ENCODE data around the gene KLHDC1. TPM values are rescaled to one million over a fixed set of nuclear protein-coding genes. Genes with fewer than 3 reads are reported as not detected.
"Not testable (repeated sequence)": the region's sequence is repeated elsewhere in the genome, so short reads cannot be mapped to it uniquely, and the experiment has no call there.

KLHDC1 gene
- total and polyA plus RNA-seq, 2 donors (not counting 1 experiment from before 2014, with no cell fraction given): 3.0 to 11.7 TPM

DNA sequence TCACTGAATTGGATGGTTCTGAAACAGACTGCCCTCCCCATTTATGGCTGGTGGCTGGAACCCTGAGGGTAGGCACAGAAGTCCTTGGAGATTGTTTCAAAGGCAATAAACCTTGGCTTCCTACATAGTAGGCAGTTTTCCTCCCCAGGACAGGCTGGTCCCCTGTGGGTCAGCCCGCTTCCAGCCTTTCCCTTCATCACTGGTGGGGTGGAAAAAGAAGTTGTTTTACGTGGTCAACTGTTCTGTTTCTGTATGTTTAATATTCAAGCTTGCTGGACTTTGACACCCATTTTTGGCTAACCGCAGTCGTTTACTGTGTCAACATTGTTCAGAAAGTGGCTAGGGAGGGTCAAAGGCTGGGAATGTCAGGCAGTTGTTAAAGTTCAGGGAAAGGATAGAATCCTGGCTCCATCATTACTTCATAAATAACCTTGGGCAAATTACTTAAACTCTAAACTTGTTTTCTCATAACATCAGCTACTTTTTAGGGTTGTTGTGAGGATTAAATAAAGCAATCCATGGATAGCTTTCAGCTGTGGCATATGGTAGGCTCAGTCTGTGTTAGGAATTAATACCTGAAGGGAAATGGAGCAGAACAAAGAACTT is 77.4 kb downstream of the KLHDC1 start:
- Mint-ChIP-seq H3K27ac (peak overlapping the region; percentile 32), H3K27me3 (no peaks in the 10 kb centered on the region), H3K9me3 (ENCODE audit: insufficient read depth) (no peaks in the 10 kb centered on the region), H3K4me1 (peaks cover 31% of the 10 kb centered on the region), H3K4me3 (peak overlapping the region; percentile 49)
- Histone ChIP-seq H3K27ac (ENCODE audit: low read length in 2 of 2) (peak overlapping the region; percentile 4 to 62), H3K9me3 (ENCODE audit: control extremely low read depth in 1 of 3, control insufficient read depth in 2 of 3, insufficient read depth in 1 of 3, low read length in 2 of 3) (no peaks in the 10 kb centered on the region), H3K9ac (ENCODE audit: low read length) (no peak overlapping the region), H2AFZ (ENCODE audit: insufficient read depth, low read depth, low read length, poor library complexity, severe bottlenecking) (no peak overlapping the region), H3K4me3 (ENCODE audit: control extremely low read depth in 1 of 5, extremely low read depth in 1 of 5, insufficient read depth in 1 of 5, low read depth in 2 of 5, low read length in 4 of 5) (no peak overlapping the region), H3K4me1 (ENCODE audit: control insufficient read depth in 2 of 2, insufficient read depth in 2 of 2, low read length in 2 of 2) (peaks cover 22 to 29% of the 10 kb centered on the region in 2 donors), H4K20me1 (ENCODE audit: control insufficient read depth, insufficient read depth, low read length, poor library complexity, severe bottlenecking) (peaks cover 15% of the 10 kb centered on the region), H3K36me3 (replicated peaks in 1 of 2; ENCODE audit: control extremely low read depth in 1 of 2, control insufficient read depth in 1 of 2, extremely low read depth in 1 of 2, insufficient read depth in 2 of 2, low read length in 1 of 2) (peaks cover 11 to 19% of the 10 kb centered on the region in 2 experiments), H3K4me2 (replicated peaks; ENCODE audit: low read depth, low read length, poor library complexity, severe bottlenecking) (no peak overlapping the region), H3K27me3 (replicated peaks in 1 of 4; ENCODE audit: control extremely low read depth in 1 of 4, control insufficient read depth in 3 of 4, insufficient read depth in 4 of 4, low read length in 3 of 4) (no peaks in the 10 kb centered on the region), H3K79me2 (ENCODE audit: control insufficient read depth, insufficient read depth, low read length) (peaks cover 33% of the 10 kb centered on the region)
- DNase-seq (no peak), ATAC-seq (ENCODE audit: low read depth) (no peak)
- POLR2A ChIA-PET: interaction anchor here (0.6 to 0.7 kb wide), 2 partner anchors 23 to 184 kb away, joined by 3 to 7 read pairs; no protein-coding TSS in a partner anchor
- intact Hi-C loops (cut with micrococcal nuclease): no loop called here
- TF ChIP-seq, protein P1, sequence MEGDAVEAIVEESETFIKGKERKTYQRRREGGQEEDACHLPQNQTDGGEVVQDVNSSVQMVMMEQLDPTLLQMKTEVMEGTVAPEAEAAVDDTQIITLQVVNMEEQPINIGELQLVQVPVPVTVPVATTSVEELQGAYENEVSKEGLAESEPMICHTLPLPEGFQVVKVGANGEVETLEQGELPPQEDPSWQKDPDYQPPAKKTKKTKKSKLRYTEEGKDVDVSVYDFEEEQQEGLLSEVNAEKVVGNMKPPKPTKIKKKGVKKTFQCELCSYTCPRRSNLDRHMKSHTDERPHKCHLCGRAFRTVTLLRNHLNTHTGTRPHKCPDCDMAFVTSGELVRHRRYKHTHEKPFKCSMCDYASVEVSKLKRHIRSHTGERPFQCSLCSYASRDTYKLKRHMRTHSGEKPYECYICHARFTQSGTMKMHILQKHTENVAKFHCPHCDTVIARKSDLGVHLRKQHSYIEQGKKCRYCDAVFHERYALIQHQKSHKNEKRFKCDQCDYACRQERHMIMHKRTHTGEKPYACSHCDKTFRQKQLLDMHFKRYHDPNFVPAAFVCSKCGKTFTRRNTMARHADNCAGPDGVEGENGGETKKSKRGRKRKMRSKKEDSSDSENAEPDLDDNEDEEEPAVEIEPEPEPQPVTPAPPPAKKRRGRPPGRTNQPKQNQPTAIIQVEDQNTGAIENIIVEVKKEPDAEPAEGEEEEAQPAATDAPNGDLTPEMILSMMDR (IDR thresholded peaks at IDR 0.05): no peak
- TF ChIP-seq EZH2 (IDR thresholded peaks at IDR 0.05; ENCODE audit: borderline replicate concordance, insufficient read depth, low read depth, low read length, poor library complexity, severe bottlenecking): no peak
- CTCF ChIA-PET: interaction anchor here (0.6 to 5.2 kb wide), 3 partner anchors 13 to 136 kb away, joined by 3 to 35 read pairs (median 3); partner anchors contain the start of gene DNAAF2
- WGBS (ENCODE audit: insufficient coverage): 82% methylated on average over 3 of the region's 4 CpGs

- Histone ChIP-seq H3K4me1 (ENCODE audit: control insufficient read depth in 2 of 2, insufficient read depth in 2 of 2, low read length in 2 of 2) (peaks cover 22 to 28% of the 10 kb centered on the region in 2 donors), H3K36me3 (replicated peaks in 1 of 2; ENCODE audit: control extremely low read depth in 1 of 2, control insufficient read depth in 1 of 2, extremely low read depth in 1 of 2, insufficient read depth in 2 of 2, low read length in 1 of 2) (peaks cover 12 to 28% of the 10 kb centered on the region in 2 experiments), H3K79me2 (ENCODE audit: control insufficient read depth, insufficient read depth, low read length) (peaks cover 33% of the 10 kb centered on the region), H4K20me1 (ENCODE audit: control insufficient read depth, insufficient read depth, low read length, poor library complexity, severe bottlenecking) (peaks cover 15% of the 10 kb centered on the region)
- CTCF ChIA-PET: interaction anchor here (0.7 to 1.0 kb wide), 2 partner anchors 12 to 137 kb away, joined by 3 read pairs; partner anchors contain the start of gene DNAAF2
- Mint-ChIP-seq H3K4me1 (peaks cover 31% of the 10 kb centered on the region), H3K27ac (peak overlapping the region; percentile 17)
- H2AFZ ChIP-seq (ENCODE audit: insufficient read depth, low read depth, low read length, poor library complexity, severe bottlenecking); H3K9ac ChIP-seq (ENCODE audit: low read length); ATAC-seq (ENCODE audit: low read depth); H3K4me3 ChIP-seq (ENCODE audit: control extremely low read depth in 1 of 5, extremely low read depth in 1 of 5, insufficient read depth in 1 of 5, low read depth in 2 of 5, low read length in 4 of 5); H3K4me3 Mint-ChIP-seq; intact Hi-C loops (cut with micrococcal nuclease); H3K4me2 ChIP-seq (replicated peaks; ENCODE audit: low read depth, low read length, poor library complexity, severe bottlenecking); H3K27me3 Mint-ChIP-seq; H3K27ac ChIP-seq (ENCODE audit: low read length in 2 of 2); H3K9me3 Mint-ChIP-seq (ENCODE audit: insufficient read depth); H3K9me3 ChIP-seq (ENCODE audit: control extremely low read depth in 1 of 3, control insufficient read depth in 2 of 3, insufficient read depth in 1 of 3, low read length in 2 of 3); DNase-seq; H3K27me3 ChIP-seq (replicated peaks in 1 of 4; ENCODE audit: control extremely low read depth in 1 of 4, control insufficient read depth in 3 of 4, insufficient read depth in 4 of 4, low read length in 3 of 4): not testable (repeated sequence)
- 100% methylated on average over 10 of the region's 10 CpGs for WGBS (ENCODE audit: insufficient coverage)
- POLR2A ChIA-PET: interaction anchor here (1.2 kb wide), 1 partner anchor 8 kb away, joined by 3 read pairs; no protein-coding TSS in a partner anchor
Observed at GRCh38 chr14:49771691-49772090, 78.8 kb downstream of the KLHDC1 start.
